GM23248 (cell line): ENCODE data around the gene UBTD2. TPM values are rescaled to one million over a fixed set of nuclear protein-coding genes. Genes with fewer than 3 reads are reported as not detected.
"Not testable (repeated sequence)": the region's sequence is repeated elsewhere in the genome, so short reads cannot be mapped to it uniquely, and the experiment has no call there.

Experiments
- DNase-seq: peaks from one replicate; pipeline ENCODE4 v3.0.0-alpha.2; 2015
- H2AFZ ChIP-seq: fragments of 200-600 bp; sonication (generic); 2 replicates; pipeline ENCODE4 v1.6.1; 2016; ENCODE audit warnings: antibody characterized with exemption
- H3F3A ChIP-seq: fragments of 200-600 bp; sonication (generic); 2 replicates; pipeline ENCODE4 v1.6.1; 2016; ENCODE audit warnings: mild to moderate bottlenecking, antibody characterized with exemption, mixed run types; ENCODE audit not compliant: insufficient read depth
- H3K27ac ChIP-seq: fragments of 200-600 bp; sonication (generic); 2 replicates; pipeline ENCODE4 v1.5.1; 2016; ENCODE audit warnings: mild to moderate bottlenecking
- H3K27me3 ChIP-seq: fragments of 200-600 bp; sonication (generic); replicated peaks from 2 replicates; pipeline ENCODE4 v1.6.1; 2016; ENCODE audit warnings: mild to moderate bottlenecking; ENCODE audit not compliant: insufficient read depth
- H3K36me3 ChIP-seq: fragments of 200-600 bp; sonication (generic); 2 replicates; pipeline ENCODE4 v1.6.1; 2016; ENCODE audit warnings: low read depth, mild to moderate bottlenecking
- H3K4me1 ChIP-seq: fragments of 200-600 bp; sonication (generic); 2 replicates; pipeline ENCODE4 v1.6.1; 2016; ENCODE audit warnings: mild to moderate bottlenecking; ENCODE audit not compliant: insufficient read depth
- H3K4me2 ChIP-seq: fragments of 200-600 bp; sonication (generic); one replicate; pipeline ENCODE4 v1.6.1; 2016; ENCODE audit warnings: mild to moderate bottlenecking; ENCODE audit not compliant: unreplicated experiment
- H3K4me3 ChIP-seq: fragments of 200-600 bp; sonication (generic); 2 replicates; pipeline ENCODE4 v1.5.1; 2016; ENCODE audit warnings: mild to moderate bottlenecking
- H3K79me2 ChIP-seq: fragments of 200-600 bp; sonication (generic); 2 replicates; pipeline ENCODE4 v1.6.1; 2016; ENCODE audit warnings: mild to moderate bottlenecking; ENCODE audit not compliant: insufficient read depth
- H3K9ac ChIP-seq: fragments of 200-600 bp; sonication (generic); 2 replicates; pipeline ENCODE4 v1.6.1; 2016; ENCODE audit warnings: mild to moderate bottlenecking
- H3K9me2 ChIP-seq: fragments of 200-600 bp; sonication (generic); 2 replicates; pipeline ENCODE4 v1.6.1; 2016; ENCODE audit warnings: mixed run types, mild to moderate bottlenecking, moderate library complexity; ENCODE audit not compliant: insufficient read depth
- H3K9me3 ChIP-seq: fragments of 200-600 bp; sonication (generic); one replicate; pipeline ENCODE4 v1.6.1; 2017; ENCODE audit warnings: low read depth
- H4K20me1 ChIP-seq: fragments of 200-600 bp; sonication (generic); 2 replicates; pipeline ENCODE4 v1.6.0; 2016; ENCODE audit not compliant: insufficient read depth
- EZH2 ChIP-seq: fragments of 200-600 bp; sonication (generic); IDR thresholded peaks from 2 replicates; pipeline ENCODE4 v1.6.1; 2018; ENCODE audit warnings: antibody characterized with exemption, mild to moderate bottlenecking; ENCODE audit not compliant: insufficient read depth, poor library complexity, severe bottlenecking
- EZH2phosphoT487 ChIP-seq: fragments of 200-600 bp; sonication (generic); IDR thresholded peaks from 2 replicates; pipeline ENCODE4 v1.6.1; 2018; ENCODE audit warnings: antibody characterized with exemption, moderate library complexity, mild to moderate bottlenecking, low read depth; ENCODE audit not compliant: insufficient read depth
- WGBS, 2 experiments: methylation state at CpG; one replicate each; pipeline ENCODE4 v1.1.6; 2015 to 2017; ENCODE audit warnings: low lambda C conversion rate in 2 of 2, low coverage in 1 of 2; ENCODE audit errors: missing lambda C conversion rate in 2 of 2; 5-methylcytosine and 5-hydroxymethylcytosine counted together
- in situ Hi-C: fragments of 300-500 bp; cut with MboI; formaldehyde crosslinking; loops from 2 replicates; pipeline ENCODE4 v1.15.0; 2020
- polyA plus RNA-seq: library from polyadenylated mRNA; unstranded; fragments of >200 nt; fragmentation: Nextera tagmentation; extraction: Ambion mirVana; gene quantifications from 2 replicates; pipeline ENCODE4 v1.2.1, GENCODE V29; 2016
- total RNA-seq: library from RNA; depleted of rRNA; stranded (reverse); fragments of >200 nt; shearing (Covaris generic); gene quantifications from 2 replicates; pipeline ENCODE4 v1.2.3, GENCODE V29; 2014

Gene UBTD2
- total and polyA plus RNA-seq, 2 experiments from 2014 or later = 17.3 to 41.4 TPM

DNA sequence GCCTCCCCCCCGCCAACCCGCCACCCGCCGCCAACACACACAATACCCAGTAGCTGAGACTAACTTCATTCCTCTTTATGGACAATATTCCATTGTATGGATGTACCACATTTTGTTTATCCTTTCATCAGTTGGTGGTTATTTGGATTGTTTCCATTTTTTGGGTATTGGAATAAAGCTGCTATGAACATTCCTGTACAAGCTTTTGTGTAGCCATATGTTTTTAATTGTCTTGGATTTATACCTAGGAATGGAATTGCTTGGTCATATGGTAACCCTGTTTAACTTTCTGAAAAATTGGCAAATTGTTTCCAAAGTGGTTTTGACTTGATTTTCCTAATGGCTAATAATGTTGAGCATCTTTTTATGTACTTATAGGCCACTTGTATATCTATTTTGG is 4.9 kb upstream of the UBTD2 start:
- no peak overlapping the region for H2AFZ ChIP-seq
- in situ Hi-C loops = no loop called here
- no peak overlapping the region for H3K9ac ChIP-seq
- H3K27me3 ChIP-seq = no peaks in the 10 kb centered on the region
- no peak overlapping the region for H3K4me2 ChIP-seq
- peak; percentile 19 for DNase-seq
- H3K4me3 ChIP-seq = no peak overlapping the region
- TF ChIP-seq EZH2phosphoT487 = no peak
- TF ChIP-seq EZH2 = no peak
- no peak overlapping the region for H3K27ac ChIP-seq
- WGBS, 2 experiments = 97 to 100% methylated on average over 1 to 4 of the region's 4 CpGs
- H3K36me3 ChIP-seq = no peaks in the 10 kb centered on the region
- no peaks in the 10 kb centered on the region for H3K79me2 ChIP-seq
- H3K9me2 ChIP-seq = no peaks in the 10 kb centered on the region
- peaks cover 12% of the 10 kb centered on the region for H3F3A ChIP-seq
- H4K20me1 ChIP-seq = no peaks in the 10 kb centered on the region
- H3K4me1 ChIP-seq = peaks cover 7% of the 10 kb centered on the region; the same call in 1 of the 2 replicates
- H3K9me3 ChIP-seq = no peaks in the 10 kb centered on the region

DNA sequence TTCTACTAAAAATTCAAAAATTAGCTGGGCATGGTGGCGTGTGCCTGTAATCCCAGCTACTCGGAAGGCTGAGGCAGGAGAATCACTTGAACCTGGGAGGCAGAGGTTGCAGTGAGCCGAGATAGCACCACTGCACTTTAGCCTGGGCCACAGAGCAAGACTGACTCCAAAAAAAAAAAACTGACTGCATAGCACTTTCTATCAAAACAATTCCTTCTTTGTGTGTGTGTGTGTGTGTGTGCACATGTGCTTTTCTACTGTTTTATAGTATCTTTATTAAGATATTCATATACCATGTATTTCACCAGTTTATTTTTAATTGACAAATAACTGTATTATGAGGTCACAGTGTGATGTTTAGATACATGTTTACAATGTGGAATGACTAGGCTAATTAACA is 3.6 kb upstream of the UBTD2 start:
- peaks cover 11% of the 10 kb centered on the region for H3K79me2 ChIP-seq
- H2AFZ ChIP-seq, H4K20me1 ChIP-seq, in situ Hi-C loops, H3K9me2 ChIP-seq, H3K9me3 ChIP-seq, H3K27ac ChIP-seq, H3K9ac ChIP-seq, H3K27me3 ChIP-seq, H3K36me3 ChIP-seq, DNase-seq, H3K4me1 ChIP-seq, H3K4me3 ChIP-seq, H3K4me2 ChIP-seq: not testable (repeated sequence)
- WGBS, 2 experiments = 96 to 100% methylated on average over 3 of the region's 3 CpGs
- peaks cover 23% of the 10 kb centered on the region for H3F3A ChIP-seq

DNA sequence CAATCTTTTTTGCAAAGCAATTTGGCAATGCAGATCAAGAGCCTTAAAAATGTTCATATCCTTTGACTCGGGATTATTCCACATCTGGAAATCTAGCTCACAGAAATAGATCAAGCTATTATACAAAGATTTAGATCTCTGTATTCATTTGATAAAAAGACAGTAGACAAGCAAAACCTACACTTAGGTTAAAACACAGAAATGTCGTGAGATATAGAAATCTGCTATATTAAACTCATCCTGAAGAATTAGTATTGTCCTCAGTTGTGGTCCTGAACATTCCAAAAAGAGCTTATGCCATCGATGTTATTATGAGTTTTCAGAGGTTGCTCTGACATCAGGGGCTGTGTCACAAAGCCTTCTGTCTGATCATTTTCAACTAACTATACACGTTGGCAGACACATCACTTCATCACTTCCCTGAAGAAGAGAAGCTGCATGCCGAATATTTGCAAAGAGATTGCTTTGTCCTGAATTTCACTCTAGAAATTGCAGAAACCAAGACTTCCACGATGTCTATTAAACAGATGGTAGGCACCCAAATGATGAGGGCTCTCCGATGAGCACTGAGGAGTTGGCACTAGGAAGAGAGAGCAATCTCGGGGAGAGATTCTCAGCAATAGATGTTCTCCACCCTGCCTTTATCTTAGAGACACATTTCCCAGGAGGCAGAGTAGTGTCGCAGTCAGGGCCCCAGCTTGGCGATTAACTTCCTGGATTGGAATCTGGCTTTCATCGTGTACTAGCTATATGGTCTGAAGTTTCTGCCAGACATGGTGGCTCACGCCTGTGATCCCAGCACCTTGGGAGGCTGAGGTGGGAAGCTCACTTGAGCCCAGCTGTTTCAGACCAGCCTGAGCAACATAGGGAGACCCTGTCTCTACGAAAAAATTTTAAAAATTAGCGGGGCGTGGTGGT is 1.9 kb upstream of the UBTD2 start:
- TF ChIP-seq EZH2phosphoT487 (no peak), EZH2 (no peak)
- Histone ChIP-seq H3F3A (peaks cover 38% of the 10 kb centered on the region), H3K4me1 (peaks cover 26% of the 10 kb centered on the region), H3K4me3 (peak overlapping the region; percentile 93), H2AFZ (peak overlapping the region; percentile 59), H3K79me2 (peaks cover 28% of the 10 kb centered on the region), H3K27ac (peak overlapping the region; percentile 82), H3K4me2 (peak overlapping the region; percentile 82), H3K9me2 (no peaks in the 10 kb centered on the region), H3K9ac (peak overlapping the region; percentile 89; the same call in 1 of the 2 replicates), H4K20me1 (no peaks in the 10 kb centered on the region), H3K9me3 (no peaks in the 10 kb centered on the region), H3K27me3 (no peaks in the 10 kb centered on the region), H3K36me3 (no peaks in the 10 kb centered on the region)
- DNase-seq = peak; percentile 51
- in situ Hi-C loops = no loop called here
- whole genome bisulfite sequencing, 2 experiments = 34 to 37% methylated on average over 15 of the region's 15 CpGs

DNA sequence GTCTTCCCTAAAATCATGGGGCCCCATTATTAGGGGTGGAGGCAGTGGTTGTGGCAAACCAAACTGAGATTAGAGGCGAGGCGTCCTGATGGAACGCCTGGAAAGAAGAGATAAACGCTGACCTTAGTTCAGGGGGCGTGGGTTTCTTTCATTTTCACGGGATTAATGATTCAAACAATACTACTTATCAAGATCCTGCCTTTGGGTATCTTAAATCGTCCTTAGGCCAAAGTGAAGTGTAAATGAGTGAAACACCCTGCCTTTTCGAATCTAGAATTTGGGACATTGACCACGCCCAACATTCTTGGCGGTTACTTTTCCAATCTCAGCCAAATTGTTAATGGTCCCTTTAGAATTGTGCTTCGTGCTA is 1.0 kb upstream of the UBTD2 start:
- H3K9ac ChIP-seq = peak overlapping the region; percentile 89
- peaks cover 27% of the 10 kb centered on the region for H3K4me1 ChIP-seq
- H3K9me2 ChIP-seq = no peaks in the 10 kb centered on the region
- in situ Hi-C loops = no loop called here
- no peak for TF ChIP-seq EZH2phosphoT487
- no peak for TF ChIP-seq EZH2
- H3K9me3 ChIP-seq = no peaks in the 10 kb centered on the region
- H3K27ac ChIP-seq = peak overlapping the region; percentile 82
- peaks cover 40% of the 10 kb centered on the region for H3F3A ChIP-seq
- peak overlapping the region; percentile 90 for H2AFZ ChIP-seq
- H3K36me3 ChIP-seq = no peaks in the 10 kb centered on the region
- peak; percentile 61 for DNase-seq
- peaks cover 37% of the 10 kb centered on the region for H3K79me2 ChIP-seq
- peak overlapping the region; percentile 93 for H3K4me3 ChIP-seq
- no peaks in the 10 kb centered on the region for H3K27me3 ChIP-seq
- WGBS, 2 experiments = 0 to 1% methylated on average over 11 of the region's 11 CpGs
- peak overlapping the region; percentile 82 for H3K4me2 ChIP-seq
- no peaks in the 10 kb centered on the region for H4K20me1 ChIP-seq
